Activated CD8-positive, alpha-beta memory T cell treated with anti-CD3 and anti-CD28 coated beads, Interleukin-2, amount 50 U/mL, for 1 hour (primary cell): ENCODE data around the gene PIK3CG.
"Not testable (repeated sequence)": the region's sequence is repeated elsewhere in the genome, so short reads cannot be mapped to it uniquely, and the experiment has no call there.

Experiments
- DNase-seq: peaks from one replicate; pipeline ENCODE4 v3.0.0-alpha.2; 2020; ENCODE audit errors: extremely low read depth

Gene PIK3CG

GRCh38 chr7:106865130-106866041 lies at the start of gene PIK3CG:
Gene PIK3CG (plus strand): TSS chr7:106865282. CDS start chr7:106867562, 2,280 bp downstream.
- no peak for DNase-seq

- no peak for DNase-seq
Measured at GRCh38 chr7:106817098-106817497, 48.0 kb upstream of the PIK3CG start.

DNA sequence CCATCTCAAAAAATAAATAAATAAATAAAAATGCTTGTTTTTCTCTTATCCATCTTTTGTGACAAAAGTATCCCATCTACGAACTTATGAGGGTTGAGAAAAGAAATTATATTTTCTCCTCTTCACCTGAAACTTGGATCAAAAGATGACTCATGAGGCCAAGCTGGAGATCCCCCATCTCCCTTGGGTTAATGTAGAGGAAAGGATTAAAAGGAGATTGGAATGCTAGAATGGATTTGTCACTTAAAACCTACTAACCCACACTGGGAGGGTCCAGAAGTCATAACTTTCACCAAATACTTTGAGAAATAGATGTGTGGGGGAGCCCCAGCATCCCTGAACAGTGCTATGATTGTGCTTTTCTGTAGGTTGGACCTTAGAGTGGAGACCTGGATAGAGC lies 46.3 kb upstream of the PIK3CG start:
- DNase-seq: no peak

DNA sequence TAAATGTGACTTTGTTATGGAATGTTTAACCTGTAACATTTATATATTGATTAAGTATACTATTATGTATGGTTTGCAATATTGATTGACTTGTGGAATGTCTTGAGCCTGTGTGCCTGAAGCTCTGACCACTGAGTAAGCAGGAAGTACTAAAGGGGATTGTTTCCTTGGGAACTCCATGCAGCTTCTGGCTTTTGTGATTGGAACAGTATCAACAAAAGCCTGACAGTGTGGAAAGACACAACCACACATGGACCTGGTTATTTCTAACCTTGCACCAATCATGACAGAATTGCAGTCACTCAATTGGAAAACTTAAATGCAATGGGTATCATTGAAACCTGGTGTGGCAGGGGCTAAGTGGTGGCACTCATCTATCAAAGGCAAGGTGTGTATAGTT lies 45.5 kb upstream of the PIK3CG start:
- no peak for DNase-seq

- no peak for DNase-seq
Measured at GRCh38 chr7:106820321-106821217, 44.5 kb upstream of the PIK3CG start.

GRCh38 chr7:106823631-106824030 lies 41.5 kb upstream of the PIK3CG start:
- DNase-seq: no peak

DNA sequence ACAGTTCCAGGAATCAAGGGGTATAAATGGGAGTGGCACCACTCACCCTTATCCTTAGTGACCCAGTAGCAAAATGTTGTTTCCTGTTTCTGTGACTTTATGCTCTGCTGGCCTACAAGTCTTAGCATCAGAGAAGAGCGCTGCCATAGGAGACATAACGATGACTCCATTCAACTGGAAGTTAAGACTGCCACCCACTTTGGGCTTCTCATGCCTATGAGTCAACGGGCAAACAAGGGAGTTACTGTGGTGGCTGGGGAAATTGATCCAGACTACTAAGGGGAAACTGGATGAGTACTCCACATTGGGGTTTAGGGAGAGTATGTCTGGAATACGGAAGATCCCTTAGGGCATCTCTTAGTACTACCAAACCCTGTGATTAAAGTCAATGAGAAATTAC lies 40.6 kb upstream of the PIK3CG start:
- DNase-seq: no peak

DNA sequence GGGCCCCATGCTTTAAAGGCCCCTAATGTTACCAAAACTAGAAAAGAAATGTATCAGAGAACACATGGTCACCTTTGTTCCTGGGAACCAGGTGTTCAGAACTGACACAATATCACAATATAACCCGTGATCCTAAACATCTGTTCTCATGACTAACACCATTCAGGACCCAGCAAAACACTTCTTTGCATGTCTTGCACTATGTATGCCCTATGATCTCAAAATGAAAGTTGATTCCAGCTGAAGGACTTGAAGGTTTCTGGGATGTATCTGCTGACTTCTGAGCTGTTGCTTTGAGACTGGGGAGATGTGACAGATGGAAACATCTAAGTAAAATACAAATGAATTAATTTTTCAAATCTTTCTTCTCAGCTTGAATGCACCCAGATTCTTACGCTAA lies 37.5 kb upstream of the PIK3CG start:
- DNase-seq: no peak

DNA sequence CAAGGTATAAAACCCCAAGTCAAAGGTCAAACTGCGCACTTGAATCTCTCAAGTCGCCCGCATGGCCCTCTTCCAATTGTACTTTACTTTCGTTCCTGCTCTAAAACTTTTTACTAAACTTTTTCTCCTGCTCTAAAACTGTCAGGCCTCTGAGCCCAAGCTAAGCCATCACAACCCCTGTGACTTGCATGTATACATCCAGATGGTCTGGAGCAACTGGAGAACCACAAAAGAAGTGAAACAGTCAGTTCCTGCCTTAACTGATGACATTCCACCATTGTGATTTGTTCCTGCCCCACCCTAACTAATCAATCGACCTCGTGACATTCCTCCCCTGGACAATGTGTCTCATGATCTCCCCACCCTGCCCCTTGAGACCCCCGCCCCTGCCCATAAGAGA lies 35.6 kb upstream of the PIK3CG start:
- no peak for DNase-seq

- DNase-seq: not testable (repeated sequence)
Measured at GRCh38 chr7:106830896-106831295, 34.2 kb upstream of the PIK3CG start.

- DNase-seq: no peak
Measured at GRCh38 chr7:106836816-106837215, 28.3 kb upstream of the PIK3CG start.

GRCh38 chr7:106839511-106839910 lies 25.6 kb upstream of the PIK3CG start:
- no peak for DNase-seq

- DNase-seq: no peak
Measured at GRCh38 chr7:106840342-106840741, 24.7 kb upstream of the PIK3CG start.

- no peak for DNase-seq
Measured at GRCh38 chr7:106841896-106842390, 23.1 kb upstream of the PIK3CG start.

- no peak for DNase-seq
Measured at GRCh38 chr7:106844279-106844997, 20.6 kb upstream of the PIK3CG start.

GRCh38 chr7:106848049-106848448 lies 17.0 kb upstream of the PIK3CG start:
- no peak for DNase-seq

GRCh38 chr7:106848851-106849442 lies 16.1 kb upstream of the PIK3CG start:
- no peak for DNase-seq

- DNase-seq: not testable (repeated sequence)
Measured at GRCh38 chr7:106851632-106852031, 13.4 kb upstream of the PIK3CG start.

DNA sequence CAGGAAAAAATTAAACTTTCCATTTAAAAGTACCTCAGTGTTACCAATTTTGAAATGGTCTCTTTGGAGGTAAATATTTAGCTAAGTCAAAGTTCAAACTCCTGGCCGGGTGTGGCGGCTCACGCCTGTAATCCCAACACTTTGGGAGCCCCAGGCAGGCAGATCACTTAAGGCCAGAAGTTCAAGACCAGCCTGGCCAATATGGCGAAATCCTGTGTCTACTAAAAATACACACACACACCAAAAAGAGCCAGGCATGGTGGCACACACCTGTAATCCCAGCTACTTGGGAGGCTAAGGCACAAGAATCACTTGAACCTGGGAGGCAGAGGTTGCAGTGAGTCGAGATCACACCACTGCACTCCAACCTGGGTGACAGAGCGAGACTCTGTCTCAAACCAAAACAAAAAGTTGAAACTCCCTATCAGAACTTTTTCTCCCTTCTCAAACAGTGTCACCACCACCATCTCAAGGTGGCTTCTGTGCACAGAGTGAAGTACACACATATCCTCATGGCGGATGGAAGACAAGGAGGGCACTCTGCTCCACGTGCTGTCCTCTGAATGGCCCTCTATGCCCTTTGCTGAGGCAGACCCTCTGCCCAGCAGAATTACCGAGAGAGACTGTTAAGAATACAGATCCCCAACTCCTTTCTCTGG lies 11.7 kb upstream of the PIK3CG start:
- DNase-seq: no peak

GRCh38 chr7:106855540-106856132 lies 9.4 kb upstream of the PIK3CG start:
- no peak for DNase-seq
